GM18511 (cell line): ENCODE results near the gene ANKS6.

Experiments used
- ATAC-seq: cut with Tn5 transposase; IDR thresholded peaks from one replicate; pipeline ENCODE4 v1.9.1; 2021; ENCODE audit warnings: mild to moderate bottlenecking, moderate library complexity; ENCODE audit not compliant: unreplicated experiment

Gene ANKS6

GRCh38 chr9:98793031-98793430 lies 3.3 kb downstream of the ANKS6 start:
- no peak for ATAC-seq

GRCh38 chr9:98791608-98792490 lies 4.5 kb downstream of the ANKS6 start:
- no peak for ATAC-seq

- ATAC-seq, result peak; percentile 76
Measured at GRCh38 chr9:98790842-98791607, 5.3 kb downstream of the ANKS6 start.

- no peak for ATAC-seq
Measured at GRCh38 chr9:98790134-98790841, 6.1 kb downstream of the ANKS6 start.

GRCh38 chr9:98789483-98790133 lies 6.7 kb downstream of the ANKS6 start:
- no peak for ATAC-seq

- ATAC-seq, result no peak
Measured at GRCh38 chr9:98787766-98788335, 8.5 kb downstream of the ANKS6 start.

- ATAC-seq, result no peak
Measured at GRCh38 chr9:98786750-98787510, 9.4 kb downstream of the ANKS6 start.

GRCh38 chr9:98784831-98785806 lies 11.2 kb downstream of the ANKS6 start:
- ATAC-seq, result no peak

GRCh38 chr9:98783518-98784226 lies 12.7 kb downstream of the ANKS6 start:
- ATAC-seq, result no peak

GRCh38 chr9:98781588-98782383 lies 14.6 kb downstream of the ANKS6 start:
- no peak for ATAC-seq

GRCh38 chr9:98780059-98780749 lies 16.2 kb downstream of the ANKS6 start:
- ATAC-seq, result no peak

GRCh38 chr9:98778711-98779530 lies 17.4 kb downstream of the ANKS6 start:
- no peak for ATAC-seq

GRCh38 chr9:98778251-98778650 lies 18.1 kb downstream of the ANKS6 start:
- no peak for ATAC-seq

- no peak for ATAC-seq
Measured at GRCh38 chr9:98777618-98778017, 18.7 kb downstream of the ANKS6 start.

- no peak for ATAC-seq
Measured at GRCh38 chr9:98775831-98776441, 20.4 kb downstream of the ANKS6 start.
